NCI-H2107 (cell line): ENCODE data around the gene FNDC5.

Experiments used
- DNase-seq: peaks from one replicate; lab custom pipeline; 2025; lab: John Stamatoyannopoulos, UW

The FNDC5 gene

GRCh38 chr1:32813941-32814739, 56.6 kb downstream of the FNDC5 start:
- DNase-seq, result no peak
